Stimulated activated CD4-positive, alpha-beta T cell treated with anti-CD3 and anti-CD28 coated beads, Interleukin-15, amount 100 ng/mL, for 48 hours (primary cell): ENCODE results near the gene GAGE12J.
A peak's percentile ranks its signal among the peaks of the same experiment; 100 is the strongest.
"Not testable (repeated sequence)": the region's sequence is repeated elsewhere in the genome, so short reads cannot be mapped to it uniquely, and the experiment has no call there.

Experiments used
- DNase-seq, 2 donors: peaks; one replicate each; pipeline ENCODE4 v3.0.0-alpha.2; 2020; ENCODE audit warnings: low read depth in 2 of 2

The GAGE12J gene

GRCh38 chrX:49321737-49322136, at the start of gene GAGE12J:
Gene GAGE12J (plus strand): TSS chrX:49322037. CDS start chrX:49323194, 1,157 bp downstream.
- not testable (repeated sequence) for DNase-seq

GRCh38 chrX:49272421-49272820, 49.4 kb upstream of the GAGE12J start:
- no peak for DNase-seq

GRCh38 chrX:49273181-49273727, 48.6 kb upstream of the GAGE12J start:
- DNase-seq: no peak

- DNase-seq: no peak
These were observed 45.6 kb upstream of the GAGE12J start for GRCh38 chrX:49276207-49276606.

DNA sequence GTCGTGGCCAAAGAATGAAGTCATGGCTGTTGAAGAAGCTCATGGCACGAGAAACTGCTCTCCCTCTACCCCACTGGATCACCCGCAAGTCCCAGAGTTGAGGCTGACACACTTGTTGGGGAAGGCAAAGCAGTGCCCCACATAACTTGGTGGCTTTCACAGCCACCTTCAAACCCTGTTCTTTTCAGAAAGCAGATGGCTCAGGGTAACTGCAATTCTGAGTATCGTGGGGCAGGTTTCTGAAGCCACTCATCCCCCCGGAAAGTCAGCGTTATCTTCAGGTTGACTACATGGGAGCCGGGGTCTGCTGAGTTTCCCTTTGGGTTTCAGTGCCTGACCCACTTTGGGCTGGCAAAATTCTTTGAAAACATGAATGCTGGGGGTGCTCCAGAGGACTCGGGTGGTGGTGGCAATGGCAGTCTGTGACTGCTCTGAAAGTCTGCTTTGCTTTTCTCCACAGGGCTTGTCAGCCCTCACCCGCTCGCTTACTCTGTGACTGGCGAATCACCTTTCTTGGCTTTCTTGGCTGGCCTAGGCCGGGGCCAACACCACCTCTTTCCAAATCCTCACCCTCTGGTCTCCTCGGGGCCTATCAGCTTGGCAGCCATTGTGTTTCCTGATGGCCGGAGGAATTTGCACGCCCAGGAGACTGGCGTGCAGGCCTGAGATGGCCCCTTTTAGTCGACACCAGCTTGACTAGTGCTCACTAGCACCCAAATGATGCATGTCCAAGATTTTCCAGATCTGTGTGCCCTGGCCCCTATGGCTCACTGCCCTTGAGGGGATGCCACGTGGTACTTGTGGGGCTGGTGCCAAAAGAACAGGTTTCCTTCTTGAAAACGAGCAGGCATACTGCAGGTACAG, 44.9 kb upstream of the GAGE12J start:
- no peak for DNase-seq

DNA sequence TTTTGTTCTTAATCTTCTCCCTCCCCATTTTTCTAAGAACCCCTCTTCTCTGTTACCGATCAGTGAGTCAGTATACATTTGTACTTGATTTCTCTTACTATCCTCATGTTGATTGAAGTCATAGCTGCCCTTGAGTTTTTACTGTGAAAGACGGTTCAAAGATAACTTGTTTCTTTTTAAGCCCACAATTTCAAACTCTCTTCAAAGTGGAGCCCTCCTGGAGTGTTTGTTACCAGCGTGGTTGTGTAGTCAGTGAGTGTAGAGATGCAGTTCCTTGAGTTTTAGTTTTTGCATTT, 44.4 kb upstream of the GAGE12J start:
- no peak for DNase-seq

- DNase-seq: no peak
These were observed 43.8 kb upstream of the GAGE12J start for GRCh38 chrX:49278081-49278480.

- DNase-seq: no peak
These were observed 39.2 kb upstream of the GAGE12J start for GRCh38 chrX:49282647-49283011.

DNA sequence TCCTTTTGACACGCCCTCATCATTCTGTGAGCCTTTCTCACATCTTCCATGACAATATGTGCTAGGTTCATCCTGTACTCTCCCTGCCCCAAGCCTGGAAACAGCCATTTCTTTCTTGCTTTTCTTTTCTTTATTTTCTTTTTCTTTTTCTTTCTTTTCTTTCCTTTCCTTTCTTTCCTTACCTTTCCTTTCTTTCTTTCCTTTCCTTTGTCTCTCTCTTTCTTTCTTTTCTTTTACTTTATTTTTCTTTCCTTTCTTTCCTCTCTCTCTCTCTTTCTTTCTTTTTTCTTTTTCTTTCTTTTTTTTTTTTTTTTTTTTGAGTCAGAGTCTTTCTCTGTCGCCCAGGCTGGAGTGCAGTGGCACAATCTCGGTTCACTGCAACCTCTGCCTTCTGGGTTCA, 37.6 kb upstream of the GAGE12J start:
- DNase-seq: no peak

DNA sequence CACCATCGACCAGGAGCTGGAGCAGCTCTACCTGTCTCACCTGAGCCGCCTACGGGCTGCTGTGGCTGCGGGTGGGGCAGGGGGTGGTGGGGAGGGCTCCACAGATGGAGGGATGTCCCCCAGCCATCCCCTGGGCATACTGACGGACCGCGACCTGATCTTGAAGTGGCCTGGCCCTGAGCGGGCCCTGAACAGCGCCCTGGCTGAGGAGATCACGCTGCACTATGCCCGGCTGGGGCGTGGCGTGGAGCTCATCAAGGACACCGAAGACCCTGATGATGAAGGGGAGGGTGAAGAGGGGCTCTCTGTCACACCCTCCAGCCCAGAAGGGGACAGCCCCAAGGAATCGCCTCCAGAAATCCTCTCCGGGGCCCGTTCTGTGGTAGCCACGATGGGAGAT, 35.7 kb upstream of the GAGE12J start:
- no peak for DNase-seq

DNA sequence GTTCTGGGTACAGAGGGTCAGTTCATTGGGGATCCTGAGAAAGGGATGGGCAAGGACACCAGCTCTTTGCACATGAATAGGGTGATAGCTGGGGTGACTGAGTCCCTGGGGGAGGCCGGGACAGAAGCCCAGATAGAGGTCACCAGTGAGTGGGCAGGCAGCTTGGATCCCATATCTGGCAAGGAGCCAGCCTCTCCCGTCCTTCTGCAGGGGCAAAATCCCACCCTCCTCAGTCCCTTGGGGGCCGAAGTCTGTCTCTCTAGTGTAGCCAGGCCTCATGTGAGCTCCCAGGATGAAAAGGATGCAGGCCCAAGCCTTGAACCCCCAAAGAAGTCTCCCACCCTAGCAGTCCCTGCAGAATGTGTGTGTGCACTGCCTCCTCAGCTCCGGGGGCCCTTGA, 35.3 kb upstream of the GAGE12J start:
- DNase-seq: no peak

DNA sequence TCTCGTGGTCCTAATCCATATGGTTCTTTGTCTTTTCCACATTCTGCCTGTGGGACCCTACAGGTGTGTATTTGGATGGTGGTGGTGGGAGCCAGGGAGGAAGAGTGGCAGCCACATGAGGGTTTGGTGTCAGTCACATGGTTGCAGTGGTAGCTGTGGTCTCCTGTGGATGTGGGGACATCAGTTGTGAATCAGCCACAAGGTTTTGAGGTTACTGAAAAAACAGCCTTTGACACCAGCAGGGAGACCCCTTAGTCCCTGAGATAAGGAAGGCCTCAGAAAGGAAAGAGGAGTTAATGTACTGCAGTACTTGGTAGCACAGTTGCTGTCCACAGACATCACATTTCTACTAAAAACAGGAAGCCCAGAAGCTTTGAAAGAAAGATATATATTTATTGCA, 34.2 kb upstream of the GAGE12J start:
- no peak for DNase-seq

- DNase-seq: no peak
These were observed 31.6 kb upstream of the GAGE12J start for GRCh38 chrX:49290215-49290614.

DNA sequence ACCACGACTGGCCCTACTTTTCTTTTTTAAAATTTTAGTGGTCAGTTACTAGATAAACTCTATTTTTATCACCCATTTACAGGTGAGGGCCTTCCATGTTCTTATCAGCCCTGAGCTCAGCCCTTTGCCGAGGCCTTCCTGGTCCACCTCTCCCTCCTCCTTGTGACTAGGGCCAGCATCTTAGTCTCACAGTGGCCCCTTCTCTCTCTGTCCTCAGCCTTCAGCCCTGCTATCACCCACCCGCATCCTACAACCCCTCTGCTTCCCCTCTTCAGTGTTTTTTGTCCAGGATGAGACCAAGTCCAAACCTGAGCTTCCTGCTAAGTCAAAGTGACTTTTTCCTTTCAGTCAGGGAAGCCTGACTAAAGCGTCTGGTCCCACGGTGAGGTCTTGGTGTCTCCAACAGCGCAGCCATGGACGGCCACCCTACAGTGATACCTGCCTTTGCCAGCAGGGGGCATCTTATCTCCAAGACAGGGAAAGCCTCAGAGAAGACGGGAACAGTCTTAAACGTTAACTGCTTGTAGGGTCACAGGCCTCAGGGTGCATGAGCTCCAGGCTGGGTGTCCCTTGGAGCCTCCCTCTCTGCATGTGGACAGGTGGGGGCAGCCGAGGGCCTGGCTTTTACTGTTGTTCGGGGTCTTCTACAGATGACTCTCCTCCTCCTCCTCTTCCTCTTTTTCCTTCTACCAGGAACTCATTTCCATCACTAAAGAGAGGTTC, 30.1 kb upstream of the GAGE12J start:
- DNase-seq: peak in 1 of 2 donors; percentile 78

- no peak for DNase-seq
These were observed 29.2 kb upstream of the GAGE12J start for GRCh38 chrX:49292400-49293362.

GRCh38 chrX:49299293-49299692, 22.5 kb upstream of the GAGE12J start:
- not testable (repeated sequence) for DNase-seq

GRCh38 chrX:49300703-49301102, 21.1 kb upstream of the GAGE12J start:
- DNase-seq: no peak

GRCh38 chrX:49303346-49303745, 18.5 kb upstream of the GAGE12J start, which contains the start of gene GAGE10:
Gene GAGE10 (plus strand): TSS chrX:49303646. CDS start chrX:49304860, 1,214 bp downstream.
- DNase-seq: no peak

DNA sequence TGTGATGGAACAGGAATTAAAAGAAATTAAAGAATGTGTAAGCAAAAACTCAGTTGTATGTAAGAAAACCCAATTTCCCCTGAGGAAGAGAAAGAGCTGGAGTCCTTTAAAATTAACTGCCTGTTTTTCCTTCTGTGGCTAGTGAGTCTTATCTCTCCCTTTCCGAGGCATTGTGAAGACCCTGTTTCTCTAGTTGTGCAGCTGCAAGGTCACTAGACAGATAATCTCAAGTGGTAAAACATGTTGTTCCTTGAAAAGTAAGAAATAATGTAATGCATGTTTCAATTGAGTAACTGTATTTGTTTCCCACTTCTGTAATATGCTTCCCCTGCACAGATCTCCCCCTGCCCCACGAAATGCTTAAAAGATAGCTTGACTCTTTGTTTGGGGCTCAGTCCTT, 14.1 kb upstream of the GAGE12J start:
- not testable (repeated sequence) for DNase-seq

DNA sequence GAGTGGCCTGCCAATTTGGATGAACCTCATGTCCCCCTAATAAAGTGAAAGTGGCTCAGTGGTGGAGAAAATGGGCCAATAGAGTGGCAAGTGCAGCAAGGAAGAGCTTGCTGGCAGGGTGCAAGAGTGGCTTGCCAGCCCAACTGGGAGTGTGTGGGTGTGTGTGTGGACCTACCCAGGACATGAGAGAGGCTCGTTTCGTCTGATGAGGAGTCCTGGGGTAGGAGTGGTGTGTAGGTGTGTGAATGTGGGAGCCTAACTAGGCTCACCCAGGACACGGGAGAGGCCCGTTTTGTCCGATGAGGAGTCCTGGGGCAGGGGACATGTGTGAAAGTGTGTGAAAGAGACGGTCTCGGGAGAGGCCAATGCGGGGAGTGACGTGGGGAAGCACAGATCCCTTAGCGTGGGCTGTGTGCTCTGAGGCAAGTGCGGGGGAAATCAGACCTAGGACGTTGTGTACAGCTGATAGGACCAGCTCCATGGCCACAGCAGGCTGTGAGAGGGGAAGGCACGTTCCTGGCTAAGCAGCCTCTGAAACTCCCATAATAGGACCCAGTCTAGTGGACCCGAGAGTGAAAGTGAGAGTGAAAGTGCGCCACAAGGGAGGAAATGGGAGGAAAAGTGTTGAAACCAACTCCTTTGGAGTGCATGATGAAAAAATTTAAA, 13.1 kb upstream of the GAGE12J start:
- no peak for DNase-seq

GRCh38 chrX:49309401-49309981, 12.3 kb upstream of the GAGE12J start:
- no peak for DNase-seq
